SK-N-SH treated with all-trans-retinoic acid at 6 μM for 48 hours (cell line): ENCODE data around the gene NDC80.

Experiments
- CREB5 ChIP-seq: fragments of 250-450 bp; sonication (Bioruptor Pico); IDR thresholded peaks from 2 replicates; pipeline ENCODE4 v1.5.1; 2020; ENCODE audit warnings: low read depth, mild to moderate bottlenecking, moderate library complexity
- CSRNP3 ChIP-seq: fragments of 250-450 bp; sonication (Bioruptor Pico); IDR thresholded peaks from 2 replicates; pipeline ENCODE4 v1.5.1; 2021; ENCODE audit warnings: mild to moderate bottlenecking, moderate library complexity
- ESRRG ChIP-seq: fragments of 250-450 bp; sonication (Bioruptor Pico); IDR thresholded peaks from 2 replicates; pipeline ENCODE4 v1.6.1; 2021; ENCODE audit warnings: mild to moderate bottlenecking
- GLIS3 ChIP-seq: fragments of 250-450 bp; sonication (Bioruptor Pico); IDR thresholded peaks from 2 replicates; pipeline ENCODE4 v1.5.0; 2020; ENCODE audit warnings: mild to moderate bottlenecking, moderate library complexity
- ISL1 ChIP-seq: fragments of 250-450 bp; sonication (Bioruptor Pico); IDR thresholded peaks from 2 replicates; pipeline ENCODE4 v2.1.2; 2022; ENCODE audit warnings: mild to moderate bottlenecking, moderate library complexity
- PATZ1 ChIP-seq: fragments of 250-450 bp; sonication (Bioruptor Pico); IDR thresholded peaks from 2 replicates; pipeline ENCODE4 v1.8.0; 2020; ENCODE audit warnings: mild to moderate bottlenecking, moderate library complexity, borderline replicate concordance
- PPARA ChIP-seq: fragments of 250-450 bp; sonication (Bioruptor Pico); IDR thresholded peaks from 2 replicates; pipeline ENCODE4 v1.5.0; 2020; ENCODE audit warnings: mild to moderate bottlenecking, borderline replicate concordance
- RARB ChIP-seq: fragments of 250-450 bp; sonication (Bioruptor Pico); IDR thresholded peaks from 2 replicates; pipeline ENCODE4 v1.8.0; 2021; ENCODE audit warnings: mild to moderate bottlenecking, moderate library complexity
- ZFP3 ChIP-seq: fragments of 250-450 bp; sonication (Bioruptor Pico); IDR thresholded peaks from 2 replicates; pipeline ENCODE4 v1.5.0; 2020; ENCODE audit warnings: mild to moderate bottlenecking, moderate library complexity
- ZNF565 ChIP-seq: fragments of 450-650 bp; formaldehyde crosslinking; conservative IDR thresholded peaks from 2 replicates; pipeline ENCODE4 v1.5.0; 2020; ENCODE audit warnings: low read depth, mild to moderate bottlenecking, moderate library complexity
- ZNF8 ChIP-seq: fragments of 450-650 bp; formaldehyde crosslinking; IDR thresholded peaks from 2 replicates; pipeline ENCODE4 v1.5.0; 2020; ENCODE audit warnings: mild to moderate bottlenecking, moderate library complexity

- TF ChIP-seq ZFP3 (CRISPR knock-in tag) = no peak
- TF ChIP-seq CSRNP3 (CRISPR knock-in tag) = no peak
- TF ChIP-seq PATZ1 (CRISPR knock-in tag) = no peak
- TF ChIP-seq ESRRG = no peak
- TF ChIP-seq PPARA (CRISPR knock-in tag) = no peak
- TF ChIP-seq ISL1 (CRISPR knock-in tag) = no peak
- no peak for TF ChIP-seq ZNF8 (CRISPR knock-in tag)
- no peak for TF ChIP-seq GLIS3 (CRISPR knock-in tag)
- no peak for TF ChIP-seq RARB (CRISPR knock-in tag)
- no peak for TF ChIP-seq ZNF565
- TF ChIP-seq CREB5 (CRISPR knock-in tag) = no peak
Measured at GRCh38 chr18:2549462-2549861, 21.9 kb upstream of the NDC80 start.
